Medulla oblongata (tissue), 1 donor: ENCODE measurements around the gene DLX1.
"Not testable (repeated sequence)": the region's sequence is repeated elsewhere in the genome, so short reads cannot be mapped to it uniquely, and the experiment has no call there.

Experiments used
- DNase-seq: peaks from one replicate; pipeline ENCODE4 v3.0.0-alpha.2; 2015; ENCODE audit errors: extremely low spot score

The DLX1 gene

GRCh38 chr2:172085460-172086159, at the start of gene DLX1:
DLX1 (plus strand) TSS chr2:172085507; CDS start chr2:172085678, 171 bp downstream.
- no peak for DNase-seq

DNA sequence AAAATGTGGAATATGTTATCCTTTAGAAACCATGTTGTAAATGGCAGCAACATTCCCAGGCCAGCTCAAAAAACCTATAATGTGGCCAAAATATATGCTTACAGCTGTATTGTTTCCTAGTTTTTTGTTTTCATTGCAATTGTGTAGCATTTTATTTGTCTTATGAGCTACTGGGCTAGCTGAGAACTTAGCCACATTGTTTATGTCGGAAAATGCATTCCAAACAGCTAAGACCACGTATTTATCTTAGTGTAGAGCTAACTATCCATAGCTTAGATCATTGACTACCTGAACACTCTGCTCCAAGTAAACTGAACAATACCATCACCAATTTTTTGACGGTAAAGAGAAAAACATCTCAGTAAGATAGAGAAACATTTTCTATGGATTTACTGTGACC, 47.2 kb upstream of the DLX1 start:
- DNase-seq = no peak

DNA sequence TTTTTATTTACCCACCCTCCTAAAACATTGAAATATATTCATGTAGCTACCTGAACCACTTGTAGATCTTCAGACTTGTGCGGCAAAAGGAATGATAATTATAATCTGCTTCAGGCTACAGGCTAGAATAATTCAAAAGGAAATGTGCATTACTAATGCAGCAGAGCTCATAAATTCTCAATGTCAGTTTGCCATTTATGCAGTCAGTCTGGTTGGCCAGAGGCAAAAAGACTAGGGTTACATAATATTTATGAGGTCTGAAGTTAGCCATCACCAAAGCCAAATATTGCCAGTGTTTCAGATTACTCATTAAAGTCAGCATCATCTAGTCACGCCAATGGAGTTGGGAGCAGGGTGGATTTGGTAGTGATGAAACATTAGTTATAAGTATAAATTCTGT, 46.7 kb upstream of the DLX1 start:
- no peak for DNase-seq

DNA sequence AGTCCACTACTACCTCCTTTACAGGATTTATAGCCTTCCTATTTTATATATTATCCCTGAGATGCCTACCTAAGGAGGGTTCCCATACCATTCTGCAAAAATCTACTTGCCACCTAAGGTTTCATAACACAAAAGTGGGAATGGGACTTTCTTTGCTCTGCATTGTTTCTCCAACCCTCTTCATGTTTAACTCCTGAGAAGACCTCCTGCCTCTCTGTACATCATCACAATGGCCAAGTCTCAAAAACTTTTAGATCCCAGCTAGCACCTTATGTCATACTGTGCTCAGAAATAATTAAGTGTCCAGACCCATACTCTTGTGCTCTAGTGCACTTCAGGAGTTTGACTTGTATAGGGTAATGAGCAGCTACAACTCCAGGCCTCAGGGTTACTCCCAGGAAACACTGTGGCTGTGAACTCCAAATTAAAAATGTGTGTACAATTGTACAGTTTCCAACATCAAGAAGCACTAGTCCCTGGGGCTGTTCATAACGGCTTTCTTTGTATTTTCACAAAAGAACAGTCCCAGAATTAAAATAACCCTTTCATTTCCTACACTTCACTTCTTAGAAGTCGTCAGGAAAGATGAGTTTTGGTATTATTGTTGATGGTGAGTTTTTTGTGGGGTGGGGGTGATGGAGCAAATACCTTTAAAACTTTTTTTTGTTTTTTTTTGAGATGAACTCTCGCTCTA, 46.1 kb upstream of the DLX1 start:
- no peak for DNase-seq

GRCh38 chr2:172040311-172040710, 45.0 kb upstream of the DLX1 start:
- DNase-seq = no peak

- no peak for DNase-seq
Measured at GRCh38 chr2:172046080-172046678, 39.1 kb upstream of the DLX1 start.

DNA sequence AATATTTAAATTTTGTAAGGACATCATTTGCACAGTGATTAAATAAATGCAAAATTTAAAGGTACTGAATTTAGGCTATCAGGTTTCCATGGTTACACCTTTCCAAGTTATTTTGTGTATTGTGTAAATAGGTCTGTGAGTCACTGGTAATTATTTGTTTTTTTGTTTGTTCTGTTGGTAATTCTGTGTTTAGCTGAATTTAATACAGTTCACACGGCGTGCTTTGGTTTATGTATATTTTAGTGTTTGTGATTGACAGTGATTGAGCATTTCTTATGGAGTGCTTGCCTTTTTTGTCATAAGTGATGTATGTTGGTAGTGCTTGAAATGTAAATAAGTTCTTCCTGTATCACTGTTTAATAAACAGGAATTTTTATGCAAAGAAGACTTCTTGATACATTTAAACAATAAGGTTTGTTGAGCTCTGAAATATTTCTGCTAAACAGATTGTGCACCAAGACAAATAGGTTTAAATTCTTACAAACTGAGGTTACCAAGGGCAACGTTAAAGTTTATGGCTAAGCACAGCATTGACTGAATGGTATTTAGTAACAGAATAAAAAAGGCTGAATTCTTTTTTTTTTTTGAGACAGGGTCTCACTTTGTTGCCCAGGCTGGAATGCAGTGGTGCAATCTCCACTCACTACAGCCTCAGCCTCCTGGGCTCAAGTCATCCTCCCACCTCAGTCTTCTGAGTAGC, 38.3 kb upstream of the DLX1 start:
- DNase-seq = no peak

- no peak for DNase-seq
Measured at GRCh38 chr2:172047566-172048507, 37.5 kb upstream of the DLX1 start.

GRCh38 chr2:172048508-172049503, 36.5 kb upstream of the DLX1 start:
- DNase-seq = no peak

- no peak for DNase-seq
Measured at GRCh38 chr2:172049567-172050120, 35.7 kb upstream of the DLX1 start.

DNA sequence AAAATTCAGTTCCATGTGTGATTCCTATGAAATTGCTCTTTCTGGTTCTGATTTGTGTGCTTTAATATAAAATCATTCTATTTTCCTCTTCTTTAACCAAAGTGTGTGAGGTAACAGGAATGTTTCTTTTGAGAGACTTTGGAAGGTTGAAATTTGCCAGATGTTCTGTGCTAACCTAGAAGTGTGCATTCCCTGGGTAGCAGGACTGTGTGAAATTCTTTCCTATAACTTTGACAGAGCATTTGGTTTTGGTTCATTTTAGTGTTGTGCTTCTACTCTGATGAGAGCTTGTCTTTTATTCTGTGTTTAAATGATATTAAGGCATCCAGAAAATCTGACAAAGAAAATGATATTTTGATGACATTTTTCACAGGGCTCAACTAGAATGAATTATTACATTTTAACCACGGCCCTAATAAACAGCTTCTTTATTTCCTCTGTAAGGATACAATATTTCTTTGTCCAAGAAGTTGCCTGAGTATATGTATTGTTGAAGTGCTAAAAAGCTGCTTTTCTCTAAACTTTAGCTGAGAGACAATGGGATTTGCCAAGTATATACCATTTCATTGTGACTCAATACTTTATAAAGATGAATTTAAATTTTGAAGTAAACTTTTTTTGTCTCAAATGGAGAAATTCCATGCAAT, 34.7 kb upstream of the DLX1 start:
- DNase-seq = peak; percentile 5

GRCh38 chr2:172052000-172052983, 33.0 kb upstream of the DLX1 start:
- DNase-seq = no peak

DNA sequence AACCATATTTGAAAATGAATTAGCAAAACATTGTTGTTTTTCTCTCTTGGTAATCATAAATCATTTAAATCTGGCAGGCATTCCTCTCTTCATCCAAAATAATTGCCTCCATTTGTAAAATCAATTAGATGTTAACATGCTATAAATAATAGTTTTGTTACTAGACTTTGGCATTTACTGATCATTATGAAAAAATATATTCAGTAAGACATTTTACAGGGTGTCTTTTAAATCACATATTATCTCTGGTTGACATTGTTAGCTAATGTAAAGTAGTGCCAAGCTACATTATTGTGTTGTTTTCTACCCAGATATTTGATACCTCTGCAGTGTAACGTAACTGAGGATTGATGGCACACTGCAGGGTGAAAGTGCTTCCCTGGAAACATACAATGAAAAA, 31.8 kb upstream of the DLX1 start:
- DNase-seq = no peak

DNA sequence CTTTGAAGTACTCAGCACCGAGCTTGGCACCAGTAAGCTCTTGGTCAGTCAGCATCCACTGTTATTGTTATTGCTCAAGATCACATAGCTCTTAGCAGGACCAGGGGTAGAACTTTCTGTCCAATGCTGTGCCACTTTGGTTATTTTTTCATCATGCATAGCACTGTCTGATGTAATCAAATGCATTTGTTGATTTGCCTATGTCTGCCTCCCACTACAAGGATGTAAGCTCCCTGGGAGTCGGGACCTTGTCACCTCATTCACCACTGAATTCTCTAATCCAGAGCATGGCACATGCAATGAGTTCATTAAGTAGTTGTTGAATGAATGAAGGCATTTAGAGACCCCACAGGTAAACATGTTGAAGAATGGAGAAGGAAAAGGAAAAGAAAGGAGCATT, 29.0 kb upstream of the DLX1 start:
- DNase-seq = no peak

GRCh38 chr2:172058660-172059059, 26.6 kb upstream of the DLX1 start:
- DNase-seq = no peak

DNA sequence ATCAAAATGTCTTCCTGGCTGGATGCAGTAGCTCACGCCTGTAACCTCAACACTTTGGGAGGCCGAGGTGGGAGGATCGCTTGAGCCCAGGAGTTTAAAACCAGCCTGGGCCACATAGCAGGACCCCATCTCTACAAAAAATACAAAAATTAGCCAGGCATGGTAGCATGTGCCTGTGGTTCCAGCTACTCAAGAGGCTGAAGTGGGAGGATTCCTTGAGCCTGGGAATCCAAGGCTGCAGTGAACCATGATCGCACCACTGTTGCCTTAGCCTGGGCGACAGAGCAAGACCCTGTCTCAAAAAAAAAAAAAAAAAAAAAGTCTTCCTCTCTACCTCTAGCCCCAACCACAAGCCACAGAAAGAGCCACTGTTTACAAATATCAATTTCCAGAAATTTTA, 25.2 kb upstream of the DLX1 start:
- DNase-seq = not testable (repeated sequence)

DNA sequence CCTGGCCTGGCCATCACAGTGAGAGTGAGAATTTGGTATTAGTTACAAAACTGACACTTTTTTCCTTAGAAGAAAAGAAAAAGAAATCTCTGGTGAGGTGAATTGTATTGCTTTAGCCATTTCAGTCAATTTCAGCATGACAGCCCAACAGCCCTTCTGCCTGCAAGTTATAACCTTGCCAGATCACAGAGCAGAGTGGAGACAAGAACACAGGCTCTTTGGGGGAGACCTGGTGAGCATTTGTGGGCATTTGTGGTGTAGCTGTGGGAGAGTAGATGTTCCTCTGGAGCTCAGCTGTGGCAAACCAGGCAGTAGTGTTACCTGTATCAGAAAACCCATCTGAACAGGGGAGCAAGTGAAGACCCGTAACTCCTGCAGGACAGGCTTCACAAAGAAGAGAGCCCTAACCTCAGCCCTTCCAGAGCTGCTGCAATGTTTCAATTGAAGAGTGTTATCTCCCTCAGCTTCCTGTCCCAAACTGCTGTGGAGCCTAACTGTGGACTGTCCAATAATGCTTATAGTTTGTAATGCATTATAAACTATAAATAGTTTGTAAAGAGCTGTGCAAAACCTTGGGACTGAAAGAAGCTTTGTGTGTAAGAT, 22.8 kb upstream of the DLX1 start:
- DNase-seq = no peak

DNA sequence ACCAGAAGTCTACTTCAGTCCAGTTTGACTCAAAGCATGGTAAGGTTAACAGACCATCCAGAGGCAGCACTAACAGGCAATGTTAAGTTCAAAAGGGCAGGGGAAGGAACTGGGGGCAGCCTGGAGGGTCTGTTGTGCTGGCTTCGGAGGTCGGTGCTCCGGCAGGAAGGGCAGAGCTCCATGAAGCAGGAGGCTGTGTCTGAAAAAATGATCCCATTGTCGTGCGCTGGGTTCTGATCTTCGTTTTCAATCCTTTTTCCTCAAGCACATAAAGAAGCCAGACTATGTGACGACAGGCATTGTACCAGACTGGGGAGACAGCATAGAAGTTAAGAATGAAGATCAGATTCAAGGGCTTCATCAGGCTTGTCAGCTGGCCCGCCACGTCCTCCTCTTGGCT, 21.9 kb upstream of the DLX1 start:
- no peak for DNase-seq
